Umbilical cord (tissue), 2 donors: ENCODE data around the gene CHCHD5. TPM values are rescaled to one million over a fixed set of nuclear protein-coding genes. Genes with fewer than 3 reads are reported as not detected.
"Not testable (repeated sequence)": the region's sequence is repeated elsewhere in the genome, so short reads cannot be mapped to it uniquely, and the experiment has no call there.

Experiments used
- DNase-seq: peaks from one replicate; pipeline ENCODE4 v3.0.0-alpha.2; 2015; ENCODE audit warnings: low spot score
- total RNA-seq: library from RNA; depleted of rRNA; stranded (reverse); fragments of >200 nt; gene quantifications from one replicate; pipeline ENCODE4 v1.2.3, GENCODE V29; 2014; ENCODE audit warnings: low replicate concordance; ENCODE audit not compliant: insufficient read depth

CHCHD5 gene
- total RNA-seq, 1 donor from 2014 or later, result 5.5 TPM

DNA sequence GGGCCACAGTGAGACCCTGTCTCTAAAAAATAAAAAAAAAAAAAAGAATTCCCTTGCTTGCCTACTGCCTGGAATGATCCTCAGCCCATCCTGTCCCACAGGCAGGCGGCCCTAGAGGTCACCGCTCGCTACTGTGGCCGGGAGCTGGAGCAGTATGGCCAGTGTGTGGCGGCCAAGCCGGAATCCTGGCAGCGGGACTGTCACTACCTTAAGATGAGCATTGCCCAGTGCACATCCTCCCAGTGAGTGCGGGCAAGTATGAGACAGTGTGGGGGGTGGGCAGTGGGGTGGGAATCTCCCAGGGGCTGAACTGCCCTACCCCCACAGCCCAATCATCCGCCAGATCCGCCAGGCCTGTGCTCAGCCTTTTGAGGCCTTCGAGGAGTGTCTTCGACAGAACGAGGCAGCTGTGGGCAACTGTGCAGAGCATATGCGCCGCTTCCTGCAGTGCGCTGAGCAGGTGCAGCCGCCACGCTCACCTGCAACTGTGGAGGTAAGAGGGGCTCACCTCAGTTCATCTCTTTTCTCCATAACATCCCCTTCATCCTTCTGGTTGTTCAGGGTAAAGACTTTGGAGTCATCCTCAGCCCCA lies 1.6 kb downstream of the CHCHD5 start:
- DNase-seq, result no peak

DNA sequence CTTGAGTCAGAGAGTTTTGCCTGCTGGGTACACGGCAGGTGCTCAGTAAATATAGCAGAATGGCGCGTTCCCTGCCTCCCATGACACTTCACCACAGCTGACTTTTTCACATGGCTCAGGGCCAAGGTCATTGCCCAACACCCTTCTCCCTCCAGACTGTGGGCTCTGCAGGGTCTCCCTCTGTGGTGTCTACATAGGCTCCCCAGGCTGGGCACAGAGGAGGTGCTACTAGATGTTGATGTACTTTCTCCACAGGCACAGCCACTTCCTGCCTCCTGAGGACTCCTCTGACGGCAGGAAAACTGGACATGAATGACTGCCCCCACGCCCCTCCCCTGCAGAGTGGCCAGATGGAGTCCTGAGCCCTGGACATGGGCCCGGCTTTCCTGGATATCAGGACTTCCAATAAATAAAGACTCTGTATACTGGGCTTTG lies 4.2 kb downstream of the CHCHD5 start:
- DNase-seq, result no peak

DNA sequence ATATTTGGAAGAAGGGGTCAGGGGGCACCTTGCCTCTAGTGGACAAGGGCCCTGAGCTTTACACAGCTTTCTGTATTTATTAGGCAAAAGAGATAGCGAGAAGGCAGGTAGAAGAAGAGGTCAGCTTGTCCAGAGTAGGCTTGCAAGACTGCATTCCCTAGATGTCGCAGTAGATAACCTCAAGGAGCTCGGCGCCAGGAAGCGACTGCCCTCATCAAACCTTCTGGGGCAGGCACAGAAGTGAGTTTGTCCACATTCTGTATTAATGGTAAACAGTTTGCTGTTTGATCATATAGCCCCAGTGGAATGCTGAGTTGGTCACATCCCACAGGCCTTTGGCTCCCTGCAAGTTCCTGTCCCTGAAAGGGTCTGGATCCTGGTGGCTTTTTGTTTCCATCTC lies 7.0 kb downstream of the CHCHD5 start:
- DNase-seq, result no peak

DNA sequence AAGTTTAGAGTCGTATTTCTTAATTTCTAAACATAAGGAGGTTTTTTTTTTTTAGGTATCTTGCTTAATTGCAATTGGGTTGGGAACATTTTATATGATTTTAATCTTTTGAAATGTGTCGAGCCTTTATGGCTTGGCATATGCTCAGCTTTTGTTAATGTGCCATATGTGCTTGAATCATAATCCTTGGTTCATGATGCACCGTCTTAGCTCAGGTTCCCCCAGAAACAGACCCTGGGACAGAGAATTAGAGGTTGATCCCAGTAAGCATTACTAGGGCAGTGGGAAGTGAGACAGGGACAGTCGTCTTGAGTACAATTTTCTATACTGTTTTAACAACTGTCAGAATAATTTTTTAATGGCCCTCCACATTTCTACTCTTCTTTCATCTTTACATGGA lies 9.3 kb downstream of the CHCHD5 start:
- no peak for DNase-seq

DNA sequence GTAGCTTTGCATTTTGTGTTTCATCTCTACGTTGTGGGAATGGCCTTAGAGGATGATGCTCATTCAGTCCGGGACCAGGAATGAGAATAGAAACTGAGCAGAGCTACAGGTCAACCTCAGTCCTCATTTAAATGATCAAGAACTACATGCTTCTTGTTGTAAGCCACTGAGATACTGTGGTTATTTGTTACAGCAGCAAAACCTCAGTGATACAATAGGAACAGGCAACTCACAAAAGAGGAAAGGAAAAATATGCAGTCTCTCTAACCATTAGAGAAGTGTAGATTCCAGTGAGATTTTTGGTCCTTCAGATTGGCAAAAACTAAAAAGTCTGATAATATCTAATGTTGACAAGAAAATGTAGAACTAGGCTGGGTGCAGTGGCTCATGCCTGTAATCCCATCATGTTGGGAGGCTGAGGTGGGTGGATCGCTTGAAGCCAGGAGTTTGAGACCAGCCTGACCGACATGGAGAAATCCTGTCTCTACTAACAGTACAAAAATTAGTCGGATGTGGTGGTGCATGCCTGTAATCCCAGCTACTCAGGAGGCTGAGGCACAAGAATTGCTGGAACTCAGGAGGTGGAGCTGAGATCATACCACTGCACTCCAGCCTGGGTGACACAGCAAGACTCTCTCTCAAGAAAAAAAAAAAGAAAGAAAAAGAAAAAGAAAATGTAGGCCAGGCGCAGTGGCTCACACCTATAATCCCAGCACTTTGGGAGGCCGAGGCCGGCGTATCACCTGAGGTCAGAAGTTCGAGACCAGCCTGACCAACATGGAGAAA lies 13.3 kb downstream of the CHCHD5 start:
- DNase-seq, result no peak

DNA sequence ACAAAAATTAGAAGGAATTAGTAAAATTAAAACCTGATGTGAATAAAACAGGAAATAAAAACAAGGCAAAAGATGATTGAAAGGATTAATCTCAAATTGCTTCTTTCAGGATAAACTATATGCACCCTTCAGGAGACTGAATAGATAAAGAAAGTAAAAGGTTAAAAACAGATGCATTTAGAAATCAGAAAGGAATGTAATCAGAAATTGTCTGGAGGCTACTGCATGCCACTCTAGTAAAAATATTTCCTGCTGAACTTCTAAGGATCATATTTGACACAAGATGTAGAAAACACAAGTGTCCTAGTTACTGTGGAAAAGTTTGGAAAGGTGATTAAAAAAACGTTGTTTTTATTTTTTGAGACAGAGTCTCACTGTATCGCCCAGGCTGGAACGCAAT lies 16.2 kb downstream of the CHCHD5 start:
- no peak for DNase-seq

DNA sequence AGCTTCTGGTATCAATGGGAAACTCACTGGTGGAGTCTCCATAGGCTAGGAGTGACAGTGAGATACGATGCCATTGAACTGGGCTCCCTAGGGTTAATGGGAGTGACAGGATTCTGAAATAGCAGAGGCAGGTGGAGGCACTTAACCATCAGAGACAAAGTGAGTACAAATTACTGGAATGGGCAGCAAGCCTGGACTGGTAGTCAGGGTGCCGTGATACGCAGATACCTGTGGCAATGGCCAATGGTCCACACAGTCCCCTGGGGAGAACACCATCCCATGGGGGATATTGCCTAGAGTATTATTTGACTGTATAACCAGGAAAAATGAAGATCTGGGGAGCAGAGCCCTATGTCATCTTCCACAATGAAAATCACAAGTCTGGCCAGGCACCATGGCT lies 17.3 kb downstream of the CHCHD5 start:
- DNase-seq, result no peak

DNA sequence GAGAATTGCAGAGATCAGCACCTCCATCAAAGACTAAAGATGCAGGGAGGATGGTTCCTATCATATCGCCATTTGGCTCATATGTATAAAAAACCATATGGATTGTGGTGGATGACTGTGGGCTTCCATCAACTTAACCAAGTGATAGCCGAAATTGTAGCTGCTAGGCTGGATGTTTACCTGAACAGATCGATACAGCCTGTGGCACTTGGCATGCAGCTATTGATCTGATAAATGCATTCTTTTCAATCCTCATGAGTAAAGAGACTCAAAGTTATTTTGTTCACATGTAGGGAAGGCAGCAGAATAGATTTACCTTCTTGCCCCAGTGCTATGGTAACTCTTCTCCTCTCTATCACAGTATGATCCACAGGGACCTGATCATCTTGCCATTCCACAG lies 18.5 kb downstream of the CHCHD5 start:
- no peak for DNase-seq

DNA sequence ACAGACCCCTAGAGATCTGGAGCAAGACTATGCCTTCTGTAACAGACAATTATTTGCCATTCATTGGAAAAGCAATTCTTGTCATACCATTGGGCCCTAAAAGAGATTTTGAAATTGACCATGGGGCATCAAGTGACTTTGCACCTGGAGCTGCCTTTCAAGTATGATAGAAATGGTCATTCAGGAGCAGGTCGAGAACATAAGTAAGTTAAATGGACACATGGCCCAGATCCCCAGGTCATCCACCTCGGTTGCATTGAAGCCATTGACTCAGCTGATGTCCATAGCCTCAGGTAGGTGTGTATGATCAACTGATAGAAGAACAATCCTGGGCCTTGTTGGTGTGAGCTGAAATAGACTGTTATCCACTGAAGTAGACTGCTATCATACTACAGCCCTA lies 19.3 kb downstream of the CHCHD5 start:
- no peak for DNase-seq

DNA sequence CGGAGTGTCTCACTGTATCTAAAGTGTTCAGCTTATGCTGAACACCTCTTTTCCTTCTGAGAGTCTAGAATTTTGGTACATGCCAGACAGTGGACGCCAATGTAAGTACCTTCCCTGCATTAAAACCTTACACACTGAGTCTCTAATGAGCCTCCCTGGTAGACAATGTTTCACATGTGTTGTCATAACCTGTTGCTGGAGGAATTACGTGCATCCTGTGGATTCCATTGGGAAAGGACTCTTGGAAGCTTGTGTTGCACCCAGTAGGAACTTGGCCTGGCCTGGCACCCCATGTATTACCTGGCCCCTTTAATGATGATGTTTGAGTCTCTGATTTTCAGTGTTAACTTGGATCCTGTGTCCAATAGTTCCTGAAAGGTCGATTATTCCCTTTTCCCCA lies 20.5 kb downstream of the CHCHD5 start:
- DNase-seq, result no peak

DNA sequence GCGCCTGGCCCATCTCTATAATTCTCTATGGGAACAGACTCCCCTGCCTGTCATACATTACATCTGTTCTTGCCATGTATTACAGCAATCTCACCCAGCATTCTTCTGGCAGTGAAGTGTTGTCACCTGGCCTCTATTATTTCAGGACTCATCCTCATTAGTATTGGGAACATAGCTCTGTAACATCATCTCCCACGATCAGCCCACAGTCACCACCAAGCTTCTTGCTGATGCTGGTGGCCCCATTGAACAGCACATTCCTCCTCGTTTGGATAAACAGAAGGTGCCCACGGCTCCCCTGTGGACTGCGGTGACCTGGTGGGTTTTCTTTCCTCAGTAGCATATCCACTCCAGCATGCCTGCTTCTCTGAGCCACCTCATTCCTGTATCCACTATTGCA lies 21.5 kb downstream of the CHCHD5 start:
- DNase-seq, result no peak

DNA sequence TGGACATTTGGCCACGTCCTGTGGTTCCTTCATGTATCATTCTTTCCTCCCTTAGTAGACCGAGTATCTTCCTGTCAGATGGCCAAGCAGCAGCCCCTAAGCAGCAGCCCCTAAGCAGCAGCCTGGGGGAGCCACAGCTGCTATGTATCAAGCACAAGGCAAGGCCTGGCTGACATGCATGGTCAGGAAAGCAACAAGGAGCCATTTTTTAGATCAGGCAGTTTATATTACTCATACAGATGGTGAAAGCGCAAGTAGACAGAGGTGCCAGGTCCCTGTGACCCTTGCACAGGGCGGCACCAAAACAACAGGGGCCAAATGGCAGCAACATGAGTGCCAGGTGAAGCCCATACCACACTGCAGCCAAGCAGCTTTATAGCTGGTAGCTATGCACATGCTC lies 22.1 kb downstream of the CHCHD5 start:
- DNase-seq, result no peak

DNA sequence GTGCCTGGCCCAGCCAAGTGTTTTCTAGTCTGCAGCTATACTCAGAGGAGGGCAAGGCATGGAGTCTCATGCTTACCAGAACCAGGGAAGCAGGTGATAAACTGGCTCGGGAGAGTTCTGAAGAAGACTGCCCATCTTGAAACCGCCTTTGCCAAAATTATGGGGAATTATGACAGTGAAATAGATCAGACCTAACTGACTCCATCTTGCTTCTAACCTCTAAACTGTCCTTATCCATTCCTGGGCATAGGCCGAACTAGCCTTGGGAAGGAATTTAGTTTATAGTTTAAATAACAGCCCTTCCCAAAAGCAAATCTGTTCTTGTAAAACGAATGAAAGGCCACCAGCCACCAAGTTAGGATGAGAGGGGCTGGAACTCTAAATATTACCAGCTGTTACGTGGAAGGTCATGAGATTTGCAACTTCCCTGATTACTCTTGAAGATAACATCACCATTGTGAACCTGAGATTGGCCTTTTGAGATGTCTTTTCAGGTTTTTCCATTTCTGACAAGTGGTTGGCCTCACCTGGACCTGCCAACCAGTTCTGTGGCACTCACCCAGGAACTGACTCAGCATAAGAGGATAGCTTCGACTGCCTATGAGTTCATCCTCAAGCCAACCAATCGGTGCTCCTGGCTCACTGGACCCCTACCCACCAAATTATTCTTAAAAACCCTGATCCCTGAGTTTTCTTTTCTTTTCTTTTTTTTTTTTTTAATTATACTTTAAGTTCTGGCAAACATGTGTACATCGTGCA lies 23.4 kb downstream of the CHCHD5 start:
- no peak for DNase-seq

DNA sequence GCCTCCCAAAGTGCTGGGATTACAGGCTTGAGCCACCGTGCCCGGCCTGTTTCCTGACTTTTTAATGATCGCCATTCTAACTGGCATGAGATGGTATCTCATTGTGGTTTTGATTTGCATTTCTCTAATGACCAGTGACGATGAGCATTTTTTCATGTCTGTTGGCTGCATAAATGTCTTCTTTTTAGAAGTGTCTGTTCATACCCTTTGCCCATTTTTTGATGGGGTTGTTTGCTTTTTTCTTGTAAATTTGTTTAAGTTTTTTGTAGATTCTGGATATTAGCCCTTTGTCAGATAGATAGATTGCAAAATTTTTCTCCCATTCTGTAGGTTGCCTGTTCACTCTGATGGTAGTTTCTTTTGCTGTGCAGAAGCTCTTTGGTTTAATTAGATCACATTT lies 24.9 kb downstream of the CHCHD5 start:
- not testable (repeated sequence) for DNase-seq

DNA sequence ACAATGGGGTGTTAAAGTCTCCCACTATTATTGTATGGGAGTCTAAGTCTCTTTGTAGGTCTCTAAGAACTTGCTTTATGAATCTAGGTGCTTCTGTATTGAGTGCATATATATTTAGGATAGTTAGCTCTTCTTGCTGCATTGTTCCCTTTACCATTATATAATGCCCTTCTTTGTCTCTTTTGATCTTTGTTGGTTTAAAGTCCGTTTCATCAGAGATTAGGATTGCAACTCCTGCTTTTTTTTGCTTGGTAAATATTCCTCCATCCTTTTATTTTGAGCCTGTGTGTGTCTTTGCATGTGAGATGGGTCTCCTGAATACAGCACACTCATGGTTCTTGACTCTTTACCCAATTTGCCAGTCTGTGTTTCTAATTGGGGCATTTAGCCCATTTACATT lies 27.9 kb downstream of the CHCHD5 start:
- DNase-seq, result not testable (repeated sequence)

DNA sequence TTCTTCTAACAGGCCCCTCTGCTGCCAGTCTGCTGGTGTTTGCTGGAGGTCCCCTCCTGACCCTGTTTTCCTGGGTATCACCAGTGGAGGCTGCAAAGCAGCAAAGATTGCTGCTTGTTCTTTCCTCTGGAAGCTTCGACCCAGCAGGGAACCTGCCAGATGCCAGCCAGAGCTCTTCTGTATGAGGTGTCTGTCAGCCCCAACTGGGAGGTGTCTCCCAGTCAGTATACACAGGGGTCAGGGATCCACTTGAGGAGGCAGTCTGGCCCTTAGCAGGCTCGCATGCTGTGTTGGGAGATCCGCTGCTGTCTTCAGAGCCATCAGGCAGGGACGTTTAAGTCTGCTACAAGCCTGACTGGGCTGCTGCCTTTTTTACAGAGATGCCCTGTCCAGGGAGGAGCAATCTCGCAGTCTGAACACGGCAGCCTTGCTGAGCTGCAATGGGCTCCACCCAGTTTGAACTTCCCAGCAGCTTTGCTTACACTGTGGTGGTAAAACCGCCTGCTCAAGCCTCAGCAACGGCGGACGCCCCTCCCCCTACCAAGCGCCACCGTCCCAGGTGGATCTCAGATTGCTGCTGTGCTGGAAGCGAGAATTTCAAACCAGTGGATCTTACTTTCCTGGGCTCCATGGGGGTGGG lies 29.9 kb downstream of the CHCHD5 start:
- DNase-seq, result no peak

DNA sequence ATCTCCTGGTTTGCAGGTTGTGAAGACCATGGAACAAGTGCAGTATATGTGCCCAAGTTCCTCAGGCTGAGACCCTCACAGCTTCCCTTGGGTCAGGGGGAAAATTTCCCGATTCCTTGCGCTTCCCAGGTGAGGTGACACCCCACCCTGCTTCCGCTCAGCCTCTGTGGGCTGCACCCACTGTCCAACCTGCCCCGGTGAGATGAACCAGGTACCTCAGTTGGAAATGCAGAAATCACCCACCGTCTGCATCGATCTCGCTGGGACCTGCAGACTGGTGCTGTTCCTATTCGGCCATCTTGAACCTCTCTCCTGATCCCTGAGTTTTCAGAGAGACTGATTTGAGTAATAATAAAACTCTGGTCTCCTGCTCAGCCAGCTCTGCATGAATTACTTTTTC lies 30.6 kb downstream of the CHCHD5 start:
- no peak for DNase-seq

DNA sequence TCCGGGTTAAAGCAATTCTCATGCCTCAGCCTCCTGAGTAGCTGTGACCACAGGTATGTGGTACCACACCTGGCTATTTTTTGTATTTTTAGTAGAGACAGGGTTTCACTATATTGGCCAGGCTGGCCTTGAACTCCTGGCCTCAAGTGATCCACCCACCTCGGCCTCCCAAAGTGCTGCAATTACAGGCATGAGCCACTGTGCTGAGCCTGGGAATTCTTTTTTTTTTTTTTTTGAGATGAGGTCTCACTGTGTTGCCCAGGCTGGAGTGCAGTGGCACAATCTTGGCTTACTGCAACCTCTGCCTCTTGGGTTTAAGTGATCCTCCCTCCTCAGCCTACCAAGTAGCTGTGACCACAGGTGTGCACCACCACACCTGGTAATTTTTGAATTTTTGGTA lies 31.4 kb downstream of the CHCHD5 start:
- not testable (repeated sequence) for DNase-seq

DNA sequence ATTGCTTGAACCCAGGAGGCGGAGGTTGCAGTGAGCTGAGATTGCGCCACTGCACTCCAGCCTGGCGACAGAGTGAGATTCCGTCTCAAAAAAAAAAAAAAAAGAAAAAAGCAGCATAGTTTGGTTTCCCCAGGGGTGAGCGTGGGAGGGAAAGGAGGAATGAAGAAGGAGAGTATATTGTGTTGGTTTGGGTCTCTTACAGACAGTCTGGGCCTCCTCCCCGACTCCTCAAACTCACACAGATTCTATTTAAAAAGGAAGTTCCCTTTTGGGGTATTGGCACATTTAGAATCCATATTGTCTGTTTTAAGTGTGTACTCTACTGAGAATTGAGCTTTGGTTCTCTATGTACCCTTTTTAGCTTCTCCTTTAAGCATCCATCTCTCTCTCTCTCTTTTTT lies 34.0 kb downstream of the CHCHD5 start:
- no peak for DNase-seq

DNA sequence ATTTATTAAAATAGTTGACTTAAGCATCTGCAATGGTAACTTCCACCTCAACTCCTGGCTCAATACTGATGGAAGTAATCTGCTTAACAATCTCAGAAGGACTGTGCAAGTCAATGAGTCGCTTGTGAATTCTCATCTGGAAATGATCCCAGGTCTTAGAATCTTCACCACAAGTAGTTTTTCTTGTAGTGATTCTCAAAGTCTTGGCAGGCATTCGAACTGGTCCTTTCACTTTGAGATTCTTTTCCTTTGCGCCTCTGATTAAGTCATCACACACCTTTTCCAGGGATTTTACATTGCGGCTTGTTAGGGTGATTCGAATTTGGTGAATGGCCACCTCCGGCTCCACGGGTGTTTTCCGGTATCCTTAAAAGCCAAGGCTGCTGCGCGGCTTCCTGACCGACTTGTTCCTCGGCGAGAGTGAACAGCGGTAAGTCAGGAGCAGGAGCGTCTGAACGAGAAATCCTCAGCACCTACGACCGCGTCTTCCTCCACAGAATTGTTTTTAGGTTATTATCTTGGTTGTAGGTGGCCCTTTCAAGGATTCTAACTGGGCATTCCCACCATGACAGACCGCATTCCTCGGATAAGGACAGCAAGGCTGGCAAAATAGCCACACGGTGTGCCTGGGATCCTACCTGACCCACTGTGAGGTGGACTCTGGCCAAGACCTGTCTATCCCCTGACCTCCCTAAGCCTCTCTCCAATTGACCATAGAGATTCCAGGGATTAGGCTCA lies 37.5 kb downstream of the CHCHD5 start:
- no peak for DNase-seq

DNA sequence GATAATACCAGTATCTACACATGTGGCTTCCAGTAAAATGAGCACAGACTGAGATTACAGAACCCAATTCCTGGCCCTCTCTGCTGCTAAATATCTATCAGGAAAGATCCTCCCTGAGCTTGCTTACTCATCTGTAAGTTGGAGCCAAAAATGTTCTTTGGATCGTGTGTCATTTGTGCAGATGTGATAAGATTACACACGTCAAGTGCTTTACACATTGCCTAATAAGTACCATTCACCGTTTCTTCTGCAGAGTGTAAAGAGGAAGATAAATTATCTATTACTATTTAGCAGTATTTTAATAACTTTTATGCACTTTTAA lies 38.1 kb downstream of the CHCHD5 start:
- DNase-seq, result peak; percentile 90
